GM23338 (cell line): ENCODE measurements around the gene EXO1. TPM values are rescaled to one million over a fixed set of nuclear protein-coding genes. Genes with fewer than 3 reads are reported as not detected.

Experiments
- ATAC-seq: fragments of 200-7000 bp; cut with Tn5 transposase; 3 replicates; pipeline ENCODE4 v1.9.1; 2020
- DNase-seq: peaks from one replicate; pipeline ENCODE4 v3.0.0-alpha.2; 2015; ENCODE audit warnings: low spot score
- H2AFZ ChIP-seq: fragments of 200-600 bp; sonication (generic); 2 replicates; pipeline ENCODE4 v1.8.0; 2016; ENCODE audit warnings: antibody characterized with exemption, mild to moderate bottlenecking, moderate library complexity
- H3F3A ChIP-seq: fragments of 200-600 bp; sonication (generic); replicated peaks from 2 replicates; pipeline ENCODE4 v1.8.0; 2017; ENCODE audit warnings: antibody characterized with exemption, mixed run types, low read depth
- H3K27ac ChIP-seq: fragments of 200-600 bp; sonication (generic); 2 replicates; pipeline ENCODE4 v1.6.1; 2016; ENCODE audit warnings: low read depth
- H3K27me3 ChIP-seq: fragments of 200-600 bp; sonication (generic); 2 replicates; pipeline ENCODE4 v1.8.0; 2016; ENCODE audit warnings: mild to moderate bottlenecking, mixed run types, moderate library complexity; ENCODE audit not compliant: insufficient read depth
- H3K36me3 ChIP-seq: fragments of 200-600 bp; sonication (generic); 2 replicates; pipeline ENCODE4 v1.8.0; 2016; ENCODE audit warnings: mild to moderate bottlenecking; ENCODE audit not compliant: insufficient read depth
- H3K4me1 ChIP-seq: fragments of 200-600 bp; sonication (generic); 2 replicates; pipeline ENCODE4 v1.8.0; 2016; ENCODE audit warnings: mild to moderate bottlenecking, moderate library complexity; ENCODE audit not compliant: insufficient read depth
- H3K4me2 ChIP-seq: fragments of 200-600 bp; sonication (generic); 2 replicates; pipeline ENCODE4 v1.7.1; 2017; ENCODE audit warnings: mixed run types
- H3K4me3 ChIP-seq: fragments of 200-600 bp; sonication (generic); 2 replicates; pipeline ENCODE4 v1.6.1; 2016; ENCODE audit warnings: mixed run types
- H3K79me2 ChIP-seq: fragments of 200-600 bp; sonication (generic); replicated peaks from 2 replicates; pipeline ENCODE4 v1.8.0; 2017; ENCODE audit warnings: mild to moderate bottlenecking; ENCODE audit not compliant: insufficient read depth
- H3K9me2 ChIP-seq: fragments of 200-600 bp; sonication (generic); 2 replicates; pipeline ENCODE4 v1.8.0; 2017; ENCODE audit not compliant: insufficient read depth
- H4K20me1 ChIP-seq: fragments of 200-600 bp; sonication (generic); replicated peaks from 2 replicates; pipeline ENCODE4 v1.8.0; 2017; ENCODE audit warnings: mild to moderate bottlenecking; ENCODE audit not compliant: insufficient read depth
- H3K27ac Mint-ChIP-seq: 2 replicates; pipeline ENCODE4 v1.8.0; 2020; ENCODE audit warnings: inconsistent platforms, mild to moderate bottlenecking, moderate library complexity, mixed read lengths
- H3K27me3 Mint-ChIP-seq: 3 replicates; pipeline ENCODE4 v1.8.0; 2022; ENCODE audit warnings: low read depth, mild to moderate bottlenecking, moderate library complexity, mixed read lengths, inconsistent platforms; ENCODE audit not compliant: insufficient read depth, poor library complexity
- H3K36me3 Mint-ChIP-seq: 3 replicates; pipeline ENCODE4 v1.8.0; 2021; ENCODE audit warnings: low read depth, mild to moderate bottlenecking, inconsistent platforms, moderate library complexity, mixed read lengths
- H3K4me1 Mint-ChIP-seq: 3 replicates; pipeline ENCODE4 v1.8.0; 2020; ENCODE audit warnings: mild to moderate bottlenecking, inconsistent platforms, mixed read lengths
- H3K4me3 Mint-ChIP-seq: 3 replicates; pipeline ENCODE4 v1.8.0; 2021; ENCODE audit warnings: moderate library complexity, mild to moderate bottlenecking, inconsistent platforms, mixed read lengths
- H3K9me3 Mint-ChIP-seq: 3 replicates; pipeline ENCODE4 v1.8.0; 2020; ENCODE audit warnings: moderate library complexity, mild to moderate bottlenecking, inconsistent platforms, mixed read lengths
- CREB1 ChIP-seq: fragments of 250-450 bp; sonication (Bioruptor Pico); IDR thresholded peaks from 2 replicates; pipeline ENCODE4 v1.5.0; 2020; ENCODE audit warnings: low read depth, mild to moderate bottlenecking, moderate library complexity
- ETS1 ChIP-seq: IDR thresholded peaks from 2 replicates; pipeline ENCODE4 v1.6.1; 2016; ENCODE audit warnings: antibody characterized with exemption
- EZH2 ChIP-seq: fragments of 200-600 bp; sonication (generic); IDR thresholded peaks from one replicate; pipeline ENCODE4 v1.8.0; 2017; ENCODE audit warnings: antibody characterized with exemption, mild to moderate bottlenecking, low read depth; ENCODE audit not compliant: unreplicated experiment
- EZH2phosphoT487 ChIP-seq: fragments of 200-600 bp; sonication (generic); IDR thresholded peaks from one replicate; pipeline ENCODE4 v1.8.1; 2018; ENCODE audit warnings: antibody characterized with exemption; ENCODE audit not compliant: unreplicated experiment
- JUNB ChIP-seq: IDR thresholded peaks from one replicate; pipeline ENCODE4 v1.6.1; 2016; ENCODE audit warnings: antibody characterized with exemption; ENCODE audit not compliant: unreplicated experiment
- NANOG ChIP-seq: IDR thresholded peaks from 2 replicates; pipeline ENCODE4 v1.6.1; 2016; ENCODE audit warnings: antibody characterized with exemption, borderline replicate concordance
- POLR2AphosphoS5 ChIP-seq: IDR thresholded peaks from 2 replicates; pipeline ENCODE4 v1.6.1; 2016; ENCODE audit warnings: antibody characterized with exemption, low read depth
- STAT1 ChIP-seq: IDR thresholded peaks from one replicate; pipeline ENCODE4 v1.6.1; 2016; ENCODE audit warnings: antibody characterized with exemption; ENCODE audit not compliant: unreplicated experiment
- ZNF114 ChIP-seq: fragments of 250-450 bp; sonication (Bioruptor Pico); IDR thresholded peaks from 2 replicates; pipeline ENCODE4 v1.5.0; 2020; ENCODE audit warnings: mild to moderate bottlenecking, moderate library complexity
- ZNF331 ChIP-seq: fragments of 250-450 bp; sonication (Bioruptor Pico); IDR thresholded peaks from 2 replicates; pipeline ENCODE4 v1.5.0; 2020; ENCODE audit warnings: low read depth, mild to moderate bottlenecking, moderate library complexity
- polyA plus RNA-seq: library from polyadenylated mRNA; unstranded; fragments of >200 nt; fragmentation: Nextera tagmentation; extraction: Ambion mirVana; gene quantifications from 2 replicates; pipeline ENCODE4 v1.2.1, GENCODE V29; 2016
- total RNA-seq: library from RNA; depleted of rRNA; stranded (reverse); fragments of >200 nt; shearing (Covaris generic); gene quantifications from 2 replicates; pipeline ENCODE4 v1.2.3, GENCODE V29; 2014
- TF ChIP-seq, protein P1 (sequence below), 2 experiments: fragments of 200-600 bp in 1 of 2; sonication (generic) in 1 of 2; conservative IDR thresholded peaks; 2 replicates each; pipeline versions ENCODE4 v1.5.1 to v1.6.1; 2016 to 2017; ENCODE audit warnings: antibody characterized with exemption in 2 of 2, low read depth in 2 of 2, mild to moderate bottlenecking in 2 of 2, moderate library complexity in 1 of 2
- TF ChIP-seq, protein P2 (sequence below): fragments of 250-450 bp; sonication (Bioruptor Pico); IDR thresholded peaks from 2 replicates; pipeline ENCODE4 v1.5.0; 2020; ENCODE audit warnings: mild to moderate bottlenecking, moderate library complexity
- TF ChIP-seq, protein P3 (sequence below): IDR thresholded peaks from one replicate; pipeline ENCODE4 v1.6.1; 2018; ENCODE audit warnings: antibody characterized with exemption; ENCODE audit not compliant: unreplicated experiment

EXO1 gene
- total and polyA plus RNA-seq, 2 experiments from 2014 or later: 16.2 to 34.0 TPM

DNA sequence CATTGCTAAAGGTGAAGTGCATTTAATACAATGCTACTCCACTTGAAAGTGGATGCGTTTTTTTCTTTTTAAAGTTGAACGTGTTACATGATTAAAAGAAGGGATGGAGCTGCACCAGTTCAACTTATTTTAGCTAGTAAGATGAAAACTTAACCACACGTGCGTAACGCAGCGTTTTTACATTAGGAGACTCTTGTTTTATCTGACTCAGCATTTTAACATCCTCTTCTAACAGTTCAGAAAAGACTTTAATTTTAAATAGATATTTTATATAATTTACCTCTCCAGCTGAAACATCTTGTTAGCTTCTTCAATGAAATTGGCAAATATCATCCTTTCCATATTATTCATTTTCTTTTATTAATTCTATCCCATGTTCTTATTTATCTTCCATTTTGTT lies 33.4 kb downstream of the EXO1 start:
- no peak for TF ChIP-seq ZNF114
- no peak for TF ChIP-seq POLR2AphosphoS5
- TF ChIP-seq STAT1: no peak
- TF ChIP-seq, protein P1, sequence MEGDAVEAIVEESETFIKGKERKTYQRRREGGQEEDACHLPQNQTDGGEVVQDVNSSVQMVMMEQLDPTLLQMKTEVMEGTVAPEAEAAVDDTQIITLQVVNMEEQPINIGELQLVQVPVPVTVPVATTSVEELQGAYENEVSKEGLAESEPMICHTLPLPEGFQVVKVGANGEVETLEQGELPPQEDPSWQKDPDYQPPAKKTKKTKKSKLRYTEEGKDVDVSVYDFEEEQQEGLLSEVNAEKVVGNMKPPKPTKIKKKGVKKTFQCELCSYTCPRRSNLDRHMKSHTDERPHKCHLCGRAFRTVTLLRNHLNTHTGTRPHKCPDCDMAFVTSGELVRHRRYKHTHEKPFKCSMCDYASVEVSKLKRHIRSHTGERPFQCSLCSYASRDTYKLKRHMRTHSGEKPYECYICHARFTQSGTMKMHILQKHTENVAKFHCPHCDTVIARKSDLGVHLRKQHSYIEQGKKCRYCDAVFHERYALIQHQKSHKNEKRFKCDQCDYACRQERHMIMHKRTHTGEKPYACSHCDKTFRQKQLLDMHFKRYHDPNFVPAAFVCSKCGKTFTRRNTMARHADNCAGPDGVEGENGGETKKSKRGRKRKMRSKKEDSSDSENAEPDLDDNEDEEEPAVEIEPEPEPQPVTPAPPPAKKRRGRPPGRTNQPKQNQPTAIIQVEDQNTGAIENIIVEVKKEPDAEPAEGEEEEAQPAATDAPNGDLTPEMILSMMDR (conservative IDR thresholded peaks at IDR 0.05; ENCODE audit: low read depth in 2 of 2): no peak
- TF ChIP-seq NANOG: no peak
- no peak for TF ChIP-seq ETS1
- no peak for TF ChIP-seq EZH2
- TF ChIP-seq JUNB: no peak
- TF ChIP-seq, protein P2, sequence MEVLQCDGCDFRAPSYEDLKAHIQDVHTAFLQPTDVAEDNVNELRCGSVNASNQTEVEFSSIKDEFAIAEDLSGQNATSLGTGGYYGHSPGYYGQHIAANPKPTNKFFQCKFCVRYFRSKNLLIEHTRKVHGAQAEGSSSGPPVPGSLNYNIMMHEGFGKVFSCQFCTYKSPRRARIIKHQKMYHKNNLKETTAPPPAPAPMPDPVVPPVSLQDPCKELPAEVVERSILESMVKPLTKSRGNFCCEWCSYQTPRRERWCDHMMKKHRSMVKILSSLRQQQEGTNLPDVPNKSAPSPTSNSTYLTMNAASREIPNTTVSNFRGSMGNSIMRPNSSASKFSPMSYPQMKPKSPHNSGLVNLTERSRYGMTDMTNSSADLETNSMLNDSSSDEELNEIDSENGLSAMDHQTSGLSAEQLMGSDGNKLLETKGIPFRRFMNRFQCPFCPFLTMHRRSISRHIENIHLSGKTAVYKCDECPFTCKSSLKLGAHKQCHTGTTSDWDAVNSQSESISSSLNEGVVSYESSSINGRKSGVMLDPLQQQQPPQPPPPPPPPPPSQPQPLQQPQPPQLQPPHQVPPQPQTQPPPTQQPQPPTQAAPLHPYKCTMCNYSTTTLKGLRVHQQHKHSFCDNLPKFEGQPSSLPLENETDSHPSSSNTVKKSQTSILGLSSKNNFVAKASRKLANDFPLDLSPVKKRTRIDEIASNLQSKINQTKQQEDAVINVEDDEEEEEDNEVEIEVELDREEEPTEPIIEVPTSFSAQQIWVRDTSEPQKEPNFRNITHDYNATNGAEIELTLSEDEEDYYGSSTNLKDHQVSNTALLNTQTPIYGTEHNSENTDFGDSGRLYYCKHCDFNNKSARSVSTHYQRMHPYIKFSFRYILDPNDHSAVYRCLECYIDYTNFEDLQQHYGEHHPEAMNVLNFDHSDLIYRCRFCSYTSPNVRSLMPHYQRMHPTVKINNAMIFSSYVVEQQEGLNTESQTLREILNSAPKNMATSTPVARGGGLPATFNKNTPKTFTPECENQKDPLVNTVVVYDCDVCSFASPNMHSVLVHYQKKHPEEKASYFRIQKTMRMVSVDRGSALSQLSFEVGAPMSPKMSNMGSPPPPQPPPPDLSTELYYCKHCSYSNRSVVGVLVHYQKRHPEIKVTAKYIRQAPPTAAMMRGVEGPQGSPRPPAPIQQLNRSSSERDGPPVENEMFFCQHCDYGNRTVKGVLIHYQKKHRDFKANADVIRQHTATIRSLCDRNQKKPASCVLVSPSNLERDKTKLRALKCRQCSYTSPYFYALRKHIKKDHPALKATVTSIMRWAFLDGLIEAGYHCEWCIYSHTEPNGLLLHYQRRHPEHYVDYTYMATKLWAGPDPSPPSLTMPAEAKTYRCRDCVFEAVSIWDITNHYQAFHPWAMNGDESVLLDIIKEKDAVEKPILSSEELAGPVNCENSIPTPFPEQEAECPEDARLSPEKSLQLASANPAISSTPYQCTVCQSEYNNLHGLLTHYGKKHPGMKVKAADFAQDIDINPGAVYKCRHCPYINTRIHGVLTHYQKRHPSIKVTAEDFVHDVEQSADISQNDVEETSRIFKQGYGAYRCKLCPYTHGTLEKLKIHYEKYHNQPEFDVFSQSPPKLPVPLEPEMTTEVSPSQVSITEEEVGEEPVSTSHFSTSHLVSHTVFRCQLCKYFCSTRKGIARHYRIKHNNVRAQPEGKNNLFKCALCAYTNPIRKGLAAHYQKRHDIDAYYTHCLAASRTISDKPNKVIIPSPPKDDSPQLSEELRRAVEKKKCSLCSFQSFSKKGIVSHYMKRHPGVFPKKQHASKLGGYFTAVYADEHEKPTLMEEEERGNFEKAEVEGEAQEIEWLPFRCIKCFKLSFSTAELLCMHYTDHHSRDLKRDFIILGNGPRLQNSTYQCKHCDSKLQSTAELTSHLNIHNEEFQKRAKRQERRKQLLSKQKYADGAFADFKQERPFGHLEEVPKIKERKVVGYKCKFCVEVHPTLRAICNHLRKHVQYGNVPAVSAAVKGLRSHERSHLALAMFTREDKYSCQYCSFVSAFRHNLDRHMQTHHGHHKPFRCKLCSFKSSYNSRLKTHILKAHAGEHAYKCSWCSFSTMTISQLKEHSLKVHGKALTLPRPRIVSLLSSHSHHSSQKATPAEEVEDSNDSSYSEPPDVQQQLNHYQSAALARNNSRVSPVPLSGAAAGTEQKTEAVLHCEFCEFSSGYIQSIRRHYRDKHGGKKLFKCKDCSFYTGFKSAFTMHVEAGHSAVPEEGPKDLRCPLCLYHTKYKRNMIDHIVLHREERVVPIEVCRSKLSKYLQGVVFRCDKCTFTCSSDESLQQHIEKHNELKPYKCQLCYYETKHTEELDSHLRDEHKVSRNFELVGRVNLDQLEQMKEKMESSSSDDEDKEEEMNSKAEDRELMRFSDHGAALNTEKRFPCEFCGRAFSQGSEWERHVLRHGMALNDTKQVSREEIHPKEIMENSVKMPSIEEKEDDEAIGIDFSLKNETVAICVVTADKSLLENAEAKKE (CRISPR knock-in tag): no peak
- TF ChIP-seq, protein P3, sequence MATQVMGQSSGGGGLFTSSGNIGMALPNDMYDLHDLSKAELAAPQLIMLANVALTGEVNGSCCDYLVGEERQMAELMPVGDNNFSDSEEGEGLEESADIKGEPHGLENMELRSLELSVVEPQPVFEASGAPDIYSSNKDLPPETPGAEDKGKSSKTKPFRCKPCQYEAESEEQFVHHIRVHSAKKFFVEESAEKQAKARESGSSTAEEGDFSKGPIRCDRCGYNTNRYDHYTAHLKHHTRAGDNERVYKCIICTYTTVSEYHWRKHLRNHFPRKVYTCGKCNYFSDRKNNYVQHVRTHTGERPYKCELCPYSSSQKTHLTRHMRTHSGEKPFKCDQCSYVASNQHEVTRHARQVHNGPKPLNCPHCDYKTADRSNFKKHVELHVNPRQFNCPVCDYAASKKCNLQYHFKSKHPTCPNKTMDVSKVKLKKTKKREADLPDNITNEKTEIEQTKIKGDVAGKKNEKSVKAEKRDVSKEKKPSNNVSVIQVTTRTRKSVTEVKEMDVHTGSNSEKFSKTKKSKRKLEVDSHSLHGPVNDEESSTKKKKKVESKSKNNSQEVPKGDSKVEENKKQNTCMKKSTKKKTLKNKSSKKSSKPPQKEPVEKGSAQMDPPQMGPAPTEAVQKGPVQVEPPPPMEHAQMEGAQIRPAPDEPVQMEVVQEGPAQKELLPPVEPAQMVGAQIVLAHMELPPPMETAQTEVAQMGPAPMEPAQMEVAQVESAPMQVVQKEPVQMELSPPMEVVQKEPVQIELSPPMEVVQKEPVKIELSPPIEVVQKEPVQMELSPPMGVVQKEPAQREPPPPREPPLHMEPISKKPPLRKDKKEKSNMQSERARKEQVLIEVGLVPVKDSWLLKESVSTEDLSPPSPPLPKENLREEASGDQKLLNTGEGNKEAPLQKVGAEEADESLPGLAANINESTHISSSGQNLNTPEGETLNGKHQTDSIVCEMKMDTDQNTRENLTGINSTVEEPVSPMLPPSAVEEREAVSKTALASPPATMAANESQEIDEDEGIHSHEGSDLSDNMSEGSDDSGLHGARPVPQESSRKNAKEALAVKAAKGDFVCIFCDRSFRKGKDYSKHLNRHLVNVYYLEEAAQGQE: no peak
- TF ChIP-seq EZH2phosphoT487: no peak
- TF ChIP-seq ZNF331 (CRISPR knock-in tag): no peak
- no peak for TF ChIP-seq CREB1 (CRISPR knock-in tag)

More for the DNA sequence above, 33.4 kb downstream of the EXO1 start:
- H3K27me3 Mint-ChIP-seq: no peaks in the 10 kb centered on the region
- peaks cover 62% of the 10 kb centered on the region for H3K36me3 Mint-ChIP-seq
- no peak overlapping the region for H3K27ac Mint-ChIP-seq
- no peak for DNase-seq
- H3K4me1 Mint-ChIP-seq: no peaks in the 10 kb centered on the region
- H2AFZ ChIP-seq: no peak overlapping the region
- H3K4me1 ChIP-seq: no peaks in the 10 kb centered on the region
- no peak overlapping the region for H3K27ac ChIP-seq
- ATAC-seq: no peak
- H3K4me3 Mint-ChIP-seq: no peak overlapping the region
- H3K4me2 ChIP-seq: no peak overlapping the region
- H3K36me3 ChIP-seq: peaks cover 47% of the 10 kb centered on the region
- no peak overlapping the region for H3K4me3 ChIP-seq
- H3F3A ChIP-seq: no peaks in the 10 kb centered on the region
- no peaks in the 10 kb centered on the region for H3K27me3 ChIP-seq
- no peaks in the 10 kb centered on the region for H3K9me2 ChIP-seq
- H3K9me3 Mint-ChIP-seq: no peaks in the 10 kb centered on the region
- H3K79me2 ChIP-seq: no peaks in the 10 kb centered on the region; the same call in 1 of the 2 replicates
- peaks cover 7% of the 10 kb centered on the region for H4K20me1 ChIP-seq
